CD4-positive, alpha-beta T cell treated with Interleukin-21 for 1 hour (primary cell): ENCODE results near the gene C1orf232.
A peak's percentile ranks its signal among the peaks of the same experiment; 100 is the strongest.

ENCODE experiments used
- DNase-seq: peaks from one replicate; pipeline ENCODE4 v3.0.0-alpha.2; 2020

Gene C1orf232

DNA sequence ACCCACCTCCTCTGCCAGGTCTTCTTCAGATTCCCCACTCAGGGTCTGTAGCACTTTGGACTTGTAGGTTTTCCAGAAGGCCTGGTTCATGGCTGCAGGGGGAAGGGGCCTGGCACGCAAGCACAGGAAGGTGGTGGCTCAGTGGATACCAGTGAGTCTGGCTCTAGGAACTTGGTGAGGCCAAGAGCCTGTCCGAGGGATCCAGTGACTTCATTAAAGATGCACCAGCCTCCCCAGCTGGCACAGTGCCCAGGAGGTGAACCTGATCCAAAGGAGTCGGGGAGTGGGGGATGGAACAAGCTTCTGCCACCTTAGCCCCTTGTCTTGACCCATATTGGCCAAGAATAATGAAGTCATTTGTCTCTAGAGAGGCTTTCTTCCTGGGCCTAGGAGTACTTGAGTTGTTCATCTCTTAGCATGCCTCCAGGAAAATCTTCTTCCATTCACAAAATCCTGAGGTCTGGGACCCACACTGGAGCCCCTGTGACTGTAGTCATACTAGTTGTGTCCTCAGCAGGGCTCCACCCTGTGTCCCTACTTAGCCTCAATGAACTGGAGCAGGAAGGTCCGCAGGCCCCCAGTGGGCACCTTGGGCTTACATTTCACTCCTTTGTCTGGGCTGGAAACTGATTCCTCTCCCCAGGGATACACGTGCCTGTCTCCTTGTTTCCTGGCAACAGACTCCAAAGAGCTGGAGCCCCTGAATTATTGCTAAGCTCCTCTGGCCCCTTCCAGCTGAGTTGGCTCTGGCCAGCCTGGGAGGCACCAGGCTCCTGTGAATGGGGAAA, at the start of gene C1orf232:
C1orf232 (minus strand) TSS at position 554 of the 788 bp plus-strand sequence; CDS start at position 90, 464 bp downstream.
- no peak for DNase-seq

DNA sequence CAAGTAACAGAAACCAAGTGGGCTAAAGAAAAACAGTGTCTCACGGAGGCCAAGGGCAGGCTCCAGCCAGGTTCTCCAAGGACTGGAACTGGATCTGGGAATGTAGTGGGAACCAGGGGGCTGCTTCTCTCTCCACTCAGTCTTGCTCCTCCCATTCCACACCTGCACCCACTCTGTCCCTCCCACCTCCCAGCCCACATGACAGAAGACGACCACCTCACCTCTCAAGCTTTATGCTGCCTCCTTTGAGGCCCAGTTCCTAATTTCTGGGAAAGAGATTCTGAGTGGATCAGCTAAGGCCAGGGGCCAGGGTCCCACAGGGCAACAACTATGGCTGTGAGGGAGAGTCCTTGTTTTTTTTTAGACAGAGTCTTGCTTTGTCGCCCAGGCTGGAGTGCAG, 46.5 kb upstream of the C1orf232 start:
- no peak for DNase-seq

DNA sequence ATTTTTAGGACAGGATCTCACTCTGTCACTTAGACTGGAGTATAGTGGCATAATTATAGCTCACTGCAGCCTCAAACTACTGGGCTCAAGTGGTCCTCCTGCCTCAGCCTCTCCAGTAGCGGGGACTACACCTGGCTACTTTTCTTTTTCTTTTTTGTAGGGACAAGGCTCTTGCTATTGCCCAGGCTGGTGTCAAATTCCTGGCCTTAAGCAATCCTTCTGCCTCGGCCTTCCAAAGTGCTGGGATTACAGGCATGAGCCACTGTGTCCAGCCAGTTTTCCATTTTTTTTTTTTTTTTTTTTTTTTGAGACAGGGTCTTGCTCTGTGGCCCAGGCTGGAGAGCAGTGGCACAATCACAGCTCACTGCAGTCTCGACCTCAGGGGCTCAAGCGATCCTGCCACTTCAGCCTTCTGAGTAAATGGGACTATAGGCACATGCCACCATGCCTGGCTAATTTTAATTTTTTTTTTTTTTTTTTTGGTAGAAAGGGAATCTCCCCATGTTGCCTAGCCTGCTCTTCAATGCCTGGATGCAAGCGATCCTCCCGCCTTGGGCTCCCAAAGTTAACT, 44.7 kb upstream of the C1orf232 start:
- no peak for DNase-seq

DNA sequence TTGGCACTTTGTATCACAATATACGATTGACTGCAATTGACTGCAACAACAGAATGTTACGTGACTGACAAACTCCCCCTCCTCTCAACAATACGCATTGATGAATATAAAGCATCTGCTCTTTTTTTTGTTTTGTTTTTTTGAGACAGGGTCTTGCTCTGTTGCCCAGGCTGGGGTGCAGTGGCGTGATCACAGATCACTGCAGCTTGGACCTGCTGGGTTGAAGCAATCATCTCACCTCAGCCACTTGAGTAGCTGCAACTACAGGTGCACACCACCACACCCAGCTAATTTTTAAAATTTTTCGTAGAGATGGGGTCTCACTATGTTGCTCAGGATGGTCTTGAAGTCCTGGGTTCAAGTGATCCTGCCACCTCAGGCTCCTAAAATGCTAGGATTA, 44.0 kb upstream of the C1orf232 start:
- DNase-seq, result no peak

DNA sequence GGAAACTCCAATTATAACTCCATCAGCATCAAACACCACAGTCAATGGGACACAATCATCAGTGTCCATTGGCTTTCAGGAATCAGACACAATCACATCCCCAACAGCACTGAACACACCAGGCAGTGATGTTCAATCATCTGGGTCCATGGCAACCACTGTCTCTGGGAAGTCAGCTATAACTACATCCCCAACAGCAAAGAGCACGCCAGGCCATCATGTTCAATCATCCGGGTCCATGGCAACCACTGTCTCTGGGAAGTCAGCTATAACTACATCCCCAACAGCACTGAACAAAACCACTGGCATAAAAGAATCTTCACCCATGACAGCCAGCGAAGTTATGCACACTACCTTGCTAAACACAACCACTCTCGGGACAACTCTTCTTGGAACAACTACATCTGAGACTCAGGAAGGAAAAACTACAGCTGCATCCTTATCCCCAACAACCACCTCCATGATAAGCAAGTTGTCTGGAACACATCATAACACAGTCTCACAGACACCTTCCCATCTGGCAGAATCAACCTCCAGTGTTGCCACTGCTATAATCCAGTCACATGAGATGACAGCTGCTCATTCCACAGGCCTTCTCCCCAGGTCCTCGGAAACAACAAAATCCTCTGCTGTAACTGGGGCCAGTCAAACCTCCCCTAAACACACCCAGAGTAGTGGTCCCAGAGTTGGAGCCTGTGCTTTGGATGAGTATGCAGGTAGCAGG, 41.5 kb upstream of the C1orf232 start:
- DNase-seq, result no peak

DNA sequence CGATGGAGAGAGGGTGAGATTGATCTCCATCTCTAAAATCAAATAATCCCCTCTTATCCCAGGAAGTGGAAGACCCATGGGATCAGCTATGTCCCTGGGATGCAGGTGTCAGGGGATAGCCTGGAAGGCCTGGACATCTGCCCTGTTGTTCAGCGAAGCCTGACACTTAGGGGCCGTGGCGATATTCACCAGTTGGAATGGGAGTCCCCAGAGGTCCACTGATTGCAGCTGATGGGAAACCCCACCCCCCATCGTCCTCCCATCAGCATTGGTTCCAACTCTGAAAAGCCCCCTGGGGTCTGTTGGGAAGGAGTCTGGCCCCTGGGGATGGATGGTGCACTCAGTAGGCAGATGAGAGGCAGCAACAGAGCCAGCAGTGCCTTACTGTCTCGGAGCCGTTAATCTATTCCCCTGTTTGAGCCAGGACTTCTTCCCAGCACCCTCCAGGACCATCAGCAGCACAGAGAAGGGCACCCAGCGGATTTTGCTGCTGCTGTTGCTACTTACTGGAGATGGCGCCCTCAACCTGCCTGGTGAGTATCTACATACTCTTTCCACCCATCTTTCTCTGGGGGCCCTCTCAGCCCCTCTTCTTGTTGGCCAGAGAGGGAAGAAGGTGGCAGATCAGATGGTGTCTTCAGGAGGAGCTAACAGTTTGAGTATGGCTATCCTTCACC, 35.0 kb upstream of the C1orf232 start:
- DNase-seq, result no peak

DNA sequence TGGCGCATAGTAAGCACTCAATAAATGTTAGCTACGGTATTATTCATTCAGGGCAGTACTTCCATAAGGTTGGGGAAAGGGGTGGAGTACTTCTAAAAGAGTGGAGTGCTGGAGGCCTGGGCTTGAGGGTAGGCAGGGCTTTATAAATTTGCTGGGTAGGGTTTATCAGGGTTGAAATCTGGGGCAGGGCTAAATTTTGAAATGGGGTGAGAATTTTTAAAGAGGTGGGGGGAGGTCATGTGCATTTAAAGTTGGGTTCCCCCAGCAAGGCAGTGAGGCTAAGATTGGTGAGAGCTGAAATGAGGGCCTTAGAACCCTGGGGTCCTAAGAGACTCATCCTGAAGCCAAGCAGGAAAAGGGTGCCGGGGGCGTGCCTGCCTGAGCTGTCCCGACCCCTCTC, 31.6 kb upstream of the C1orf232 start:
- DNase-seq, result no peak

DNA sequence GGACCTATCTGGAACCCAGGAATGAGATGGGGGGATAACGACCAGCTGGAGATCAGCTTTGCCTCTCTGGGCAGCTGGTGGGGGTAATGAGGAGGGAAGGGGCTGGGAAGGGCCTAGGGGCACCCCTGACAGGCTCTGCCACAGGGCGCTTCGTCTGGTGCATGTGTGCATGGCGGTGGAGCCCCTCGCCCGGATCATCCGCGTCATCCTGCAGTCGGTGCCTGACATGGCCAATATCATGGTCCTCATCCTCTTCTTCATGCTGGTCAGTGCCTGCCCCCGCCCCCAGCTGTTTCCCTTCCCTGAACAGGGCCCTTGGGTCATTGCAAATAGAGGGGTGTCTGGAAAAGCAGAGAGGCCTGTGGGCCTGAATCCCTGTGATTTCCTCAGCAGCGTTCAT, 29.1 kb upstream of the C1orf232 start:
- no peak for DNase-seq

DNA sequence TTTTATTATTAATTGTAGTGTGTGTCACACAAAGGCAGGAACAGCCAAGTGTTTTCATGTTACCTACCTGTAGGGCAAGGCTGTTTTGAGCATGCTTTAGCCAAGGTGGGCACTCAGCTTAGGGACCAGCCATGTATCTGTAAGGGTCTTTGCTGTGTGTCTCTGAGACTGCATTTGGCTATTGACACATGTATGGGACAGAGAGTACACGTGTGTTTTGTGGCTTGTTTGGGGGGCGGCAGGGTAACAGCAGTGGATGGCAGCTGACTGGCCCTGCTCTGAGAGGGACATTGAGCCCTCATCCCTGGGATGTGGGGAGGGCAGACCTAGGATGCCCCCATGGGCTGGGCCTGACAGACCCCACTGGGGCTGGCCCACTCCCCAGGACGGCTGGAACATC, 28.5 kb upstream of the C1orf232 start:
- DNase-seq, result no peak

DNA sequence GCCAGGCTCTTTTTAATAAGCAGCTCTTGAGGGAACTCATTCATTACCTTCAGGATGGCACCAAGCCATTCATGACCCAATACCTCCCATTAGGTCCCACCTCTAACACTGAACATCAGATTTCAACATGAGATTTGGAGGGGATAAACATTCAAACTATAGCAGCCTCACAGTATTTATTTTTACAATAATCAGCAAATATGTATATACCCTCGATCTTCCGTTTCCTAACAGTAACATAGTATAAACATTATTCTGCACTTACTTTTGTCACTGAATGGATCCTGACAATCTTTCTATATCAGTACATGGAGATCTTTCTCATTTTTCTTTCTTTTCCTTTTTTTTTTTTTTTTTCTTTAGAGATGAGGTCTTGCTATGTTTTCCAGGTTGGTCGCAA, 27.0 kb upstream of the C1orf232 start:
- DNase-seq, result no peak

DNA sequence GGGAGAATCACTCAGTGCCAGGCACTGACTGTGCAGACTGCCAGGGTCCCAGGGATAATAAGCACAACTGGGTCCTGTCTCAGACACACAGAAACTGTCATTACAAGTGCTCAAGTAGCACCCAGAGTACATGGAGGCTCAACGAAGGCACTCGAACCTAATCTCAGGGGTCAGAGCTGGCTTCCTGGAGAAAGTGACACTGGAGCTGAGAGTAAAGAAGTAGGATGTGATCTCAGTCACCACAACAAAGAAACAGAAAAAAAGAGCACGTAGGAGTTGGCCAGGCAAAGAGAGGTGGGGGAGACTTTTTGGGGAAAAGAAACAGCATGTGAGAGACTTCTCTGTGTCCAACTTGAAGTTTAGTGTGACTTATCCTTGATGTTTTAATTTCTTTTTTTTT, 23.0 kb upstream of the C1orf232 start:
- DNase-seq, result peak; percentile 17

DNA sequence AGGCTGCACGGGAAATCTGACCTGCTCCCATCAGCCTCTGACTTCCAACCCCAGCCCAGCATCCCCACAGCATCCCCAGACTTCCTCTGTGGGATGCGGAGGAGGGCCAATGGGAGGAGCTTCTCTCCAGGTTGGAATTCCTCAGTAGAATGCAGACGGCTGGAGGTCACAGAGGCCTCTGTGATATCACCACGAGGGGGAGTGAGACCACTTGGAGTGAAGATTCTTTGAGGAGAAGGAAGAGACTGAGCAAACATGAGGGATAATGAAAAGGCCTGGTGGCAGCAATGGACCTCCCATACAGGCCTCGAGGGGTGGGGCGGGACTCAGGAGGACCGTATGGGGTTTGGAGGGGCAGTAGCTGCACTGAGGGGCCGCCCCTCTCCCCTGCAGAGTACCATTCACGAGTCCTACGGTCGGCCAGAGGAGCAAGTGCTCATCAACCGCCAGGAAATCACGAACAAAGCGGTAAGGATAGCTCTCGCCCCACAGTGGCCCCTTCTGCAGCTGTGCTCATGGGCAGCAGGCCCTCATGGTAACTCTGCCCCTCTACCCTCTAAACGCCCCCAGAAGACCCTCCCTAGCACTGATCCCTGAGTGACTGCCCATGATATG, 21.7 kb upstream of the C1orf232 start, which contains the start of gene CATSPER4:
CATSPER4 (plus strand) TSS at position 230 of the 615 bp plus-strand sequence; CDS start at position 256, 26 bp downstream.
- peak; percentile 46 for DNase-seq

DNA sequence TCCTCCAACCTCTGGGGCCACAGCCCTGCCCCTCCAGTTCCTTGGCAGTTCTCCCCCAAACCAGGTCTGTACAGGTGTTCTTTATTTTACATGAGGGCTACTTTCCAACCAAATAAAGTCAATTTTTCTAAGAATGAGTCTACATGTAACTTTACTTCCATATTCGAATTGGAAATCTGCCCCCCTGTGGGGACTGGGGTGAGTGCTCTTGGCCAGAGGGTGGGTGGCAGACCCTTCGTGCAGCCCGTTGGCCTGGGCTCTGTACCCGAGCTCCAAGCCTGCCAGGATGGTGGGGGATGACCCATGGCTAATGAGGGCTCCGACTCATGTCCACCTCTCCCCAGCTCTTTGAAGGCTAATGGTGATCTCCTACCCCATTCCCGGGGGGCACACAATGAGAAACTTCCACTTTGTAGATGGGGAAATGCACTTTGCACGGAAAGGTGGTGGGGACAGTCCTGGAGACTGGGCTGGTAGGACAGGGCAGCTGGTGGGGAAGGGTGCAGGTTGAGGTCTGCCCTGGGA, 21.1 kb upstream of the C1orf232 start:
- DNase-seq, result no peak

DNA sequence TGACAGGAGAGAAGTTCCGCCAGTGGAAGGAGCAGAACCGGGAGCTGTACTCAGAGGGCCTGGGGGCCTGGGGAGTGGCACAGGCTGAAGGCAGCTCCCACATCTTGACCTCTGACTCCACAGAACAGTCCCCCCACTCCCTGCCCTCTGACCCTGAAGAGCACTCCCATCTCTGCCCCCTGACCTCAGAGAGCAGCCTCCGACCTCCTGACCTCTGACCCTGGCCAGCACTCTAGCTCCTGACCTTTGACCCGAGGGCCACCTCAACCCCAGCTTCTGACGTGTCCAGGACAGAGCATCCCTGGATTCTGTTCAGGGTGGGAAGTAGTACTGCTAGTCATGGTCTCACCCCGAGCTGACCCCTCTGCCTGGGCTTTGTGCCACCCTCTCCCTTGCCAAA, 20.6 kb upstream of the C1orf232 start:
- DNase-seq, result no peak

DNA sequence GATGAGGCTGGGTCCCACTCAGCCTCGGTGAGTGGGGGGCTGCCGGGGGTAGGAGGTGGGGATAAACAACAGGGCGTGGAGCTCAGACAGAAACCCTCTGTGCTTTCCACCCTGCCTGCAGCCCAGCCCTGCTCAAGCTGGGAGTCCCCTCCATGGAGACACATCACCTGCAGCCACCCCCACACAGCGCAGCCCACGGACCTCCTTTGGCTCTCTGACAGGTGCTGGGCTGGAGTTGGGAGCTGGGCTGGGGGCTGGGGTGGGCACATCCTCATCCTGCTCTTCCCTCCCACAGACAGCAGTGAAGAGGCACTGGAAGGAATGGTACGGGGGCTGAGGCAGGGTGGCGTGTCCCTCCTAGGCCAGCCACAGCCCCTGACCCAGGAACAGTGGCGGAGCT, 19.7 kb upstream of the C1orf232 start:
- no peak for DNase-seq

DNA sequence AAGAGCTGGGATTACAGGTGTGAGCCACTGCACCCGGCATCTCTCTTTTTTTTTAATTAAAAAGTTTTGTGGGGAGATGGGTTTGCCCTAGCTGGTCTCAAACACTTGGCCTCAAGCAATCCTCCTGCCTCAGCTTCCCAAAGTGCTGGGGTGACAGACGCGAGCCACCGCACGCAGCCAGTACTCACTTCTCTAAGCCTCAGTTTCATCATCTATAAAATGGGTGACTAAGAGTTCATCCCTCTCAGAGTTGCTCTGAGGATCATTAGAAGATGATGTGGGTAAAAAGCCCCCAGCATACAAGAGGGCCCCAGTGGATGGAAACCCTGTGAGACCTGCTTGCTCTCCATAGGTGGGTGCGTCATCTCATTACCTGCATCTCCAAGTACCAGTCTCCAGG, 19.1 kb upstream of the C1orf232 start:
- no peak for DNase-seq

DNA sequence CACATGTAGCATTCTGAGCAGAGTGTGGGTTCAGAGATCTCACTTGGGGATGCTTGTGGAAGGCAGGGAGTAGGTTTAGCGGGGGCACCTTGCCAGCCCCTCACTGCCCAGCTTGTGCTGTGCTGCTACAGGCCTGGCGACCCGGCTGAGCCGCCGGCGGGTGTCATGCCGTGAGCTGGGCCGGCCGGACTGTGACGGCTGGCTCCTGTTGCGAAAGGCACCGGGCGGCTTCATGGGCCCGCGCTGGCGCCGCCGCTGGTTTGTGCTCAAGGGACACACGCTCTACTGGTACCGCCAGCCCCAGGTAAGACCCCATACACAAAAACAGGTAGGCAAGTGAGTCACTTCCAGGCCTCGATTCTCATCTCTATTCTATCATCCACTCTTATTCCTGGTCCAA, 16.1 kb upstream of the C1orf232 start:
- no peak for DNase-seq

DNA sequence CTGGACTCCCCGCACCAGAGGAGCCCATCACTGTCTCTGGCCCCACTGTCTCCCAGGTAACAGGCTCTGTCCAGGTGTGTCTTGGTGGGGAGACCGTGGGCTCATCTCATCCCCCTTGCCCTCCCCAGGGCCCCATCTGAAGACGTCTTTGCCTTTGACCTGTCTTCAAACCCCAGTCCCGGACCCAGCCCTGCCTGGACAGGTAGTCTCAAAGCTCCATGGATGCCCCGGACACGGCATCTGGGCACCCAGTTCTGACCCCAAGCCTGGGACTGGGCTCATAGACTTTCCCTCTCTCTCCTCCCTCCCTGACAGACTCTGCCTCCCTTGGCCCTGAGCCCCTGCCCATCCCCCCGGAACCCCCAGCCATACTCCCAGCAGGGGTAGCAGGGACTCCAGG, 15.3 kb upstream of the C1orf232 start:
- DNase-seq, result no peak

DNA sequence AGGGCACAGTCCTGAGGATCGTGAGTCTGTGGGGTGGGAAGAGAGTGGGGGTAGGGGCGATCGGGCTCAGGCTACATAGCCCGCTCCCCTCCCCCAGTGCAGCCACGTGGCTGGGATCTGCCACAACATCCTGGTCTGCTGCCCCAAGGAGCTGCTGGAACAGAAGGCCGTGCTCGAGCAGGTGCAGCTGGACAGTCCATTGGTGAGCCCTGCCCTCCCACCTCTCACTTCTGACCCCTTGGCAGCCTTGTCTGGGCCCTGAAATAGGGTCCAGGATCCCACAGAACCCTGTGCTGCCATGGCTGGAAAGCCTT, 13.6 kb upstream of the C1orf232 start:
- DNase-seq, result no peak

DNA sequence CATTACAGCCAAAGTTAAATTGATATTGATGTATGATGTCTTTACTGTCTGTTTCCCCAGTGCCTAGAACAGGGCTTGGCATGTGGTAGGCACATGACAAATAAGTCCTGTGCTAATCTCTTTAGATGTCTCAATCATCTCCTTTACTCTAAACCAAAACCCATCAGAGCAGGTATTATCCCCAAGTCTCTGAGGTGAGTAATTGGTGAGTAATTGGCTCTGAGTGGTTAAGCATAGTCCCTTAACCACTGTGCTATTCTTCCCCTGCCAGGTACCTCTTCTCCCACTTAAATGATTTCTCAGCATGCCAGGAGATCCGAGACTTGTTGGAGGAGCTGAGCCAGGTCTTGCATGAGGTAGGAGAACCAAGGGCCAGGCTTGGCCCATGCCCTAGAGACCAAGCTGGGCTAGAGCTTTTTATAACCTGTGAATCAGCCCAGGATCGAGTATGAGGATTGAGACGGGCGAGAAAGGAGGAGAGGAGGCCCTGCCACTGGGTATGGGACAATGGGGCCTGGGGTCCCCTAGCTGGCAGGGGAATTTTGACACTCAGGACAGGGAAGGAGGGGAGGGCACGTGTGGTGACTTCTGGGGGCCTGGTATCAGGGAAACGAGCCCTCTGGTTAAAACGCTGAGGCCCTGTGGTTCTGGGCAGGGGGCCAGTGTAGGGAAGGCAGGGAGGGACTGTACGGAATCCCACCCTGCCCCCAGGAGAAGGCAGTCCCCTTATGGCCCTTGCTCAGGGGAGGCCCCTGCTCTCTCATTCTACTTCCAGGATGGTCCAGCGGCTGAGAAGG, 13.0 kb upstream of the C1orf232 start:
- DNase-seq, result no peak

DNA sequence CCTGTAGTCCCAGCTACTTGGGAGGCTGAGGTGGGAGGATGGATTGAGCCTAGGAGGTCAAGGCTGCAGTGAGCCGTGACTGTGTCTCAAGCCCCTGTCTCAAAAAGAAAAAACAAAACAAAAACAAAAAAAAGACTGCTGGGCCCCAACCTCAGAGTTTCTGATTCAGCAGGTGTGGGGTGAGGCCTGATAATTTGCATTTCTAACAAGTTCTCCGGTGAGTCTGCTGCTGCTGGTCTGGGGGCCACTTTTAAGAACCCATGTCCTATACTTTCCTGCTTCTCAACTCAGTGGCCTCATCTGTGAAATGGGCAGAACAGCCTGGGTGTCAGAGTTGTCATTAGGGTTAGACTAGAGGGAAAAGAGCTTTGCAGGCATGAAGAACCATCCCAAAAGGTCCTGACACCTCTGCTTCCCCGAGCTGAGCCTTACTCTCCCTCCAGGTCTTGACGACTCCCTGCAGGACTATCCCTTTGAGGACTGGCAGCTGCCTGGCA, 11.3 kb upstream of the C1orf232 start:
- DNase-seq, result no peak

DNA sequence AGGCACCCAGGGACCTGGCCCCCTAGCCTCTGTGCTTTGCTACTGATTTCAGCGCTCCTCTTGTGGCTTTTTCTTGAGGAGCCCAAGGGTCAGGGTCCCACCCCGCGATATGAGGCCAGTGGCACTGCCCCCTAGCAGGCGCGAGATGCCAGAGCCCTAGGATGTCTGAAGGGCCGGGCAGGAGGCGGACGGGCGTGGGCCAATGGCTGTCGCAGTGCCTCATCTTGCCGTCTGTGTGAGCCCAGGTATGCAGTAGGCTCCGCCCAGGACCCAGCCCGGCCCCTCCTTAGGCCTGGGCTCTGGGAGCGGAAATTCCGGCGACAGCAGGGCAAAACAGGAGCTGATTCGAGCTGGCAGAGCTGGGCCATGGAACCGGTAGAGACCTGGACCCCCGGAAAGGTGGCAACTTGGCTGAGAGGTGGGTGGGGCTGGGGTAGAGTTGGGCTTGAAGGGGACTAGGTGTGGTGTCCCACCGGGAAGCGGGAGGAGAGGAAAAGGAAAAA, 8.5 kb upstream of the C1orf232 start, which contains the start of gene CNKSR1:
CNKSR1 (plus strand) TSS at position 310 of the 503 bp plus-strand sequence; CDS start at position 367, 57 bp downstream.
- peak; percentile 22 for DNase-seq
